Stimulated activated CD4-positive, alpha-beta T cell treated with anti-CD3 and anti-CD28 coated beads, Interleukin-1b, Interleukin-23, amount 100 ng/mL, for 24 hours (primary cell): Measurements from ENCODE around the gene COL1A1.

ENCODE experiments used
- DNase-seq, 4 experiments: peaks; one replicate each; pipeline ENCODE4 v3.0.0-alpha.2; 2020; ENCODE audit warnings: low read depth in 4 of 4, low spot score in 1 of 4

The COL1A1 gene

GRCh38 chr17:50187751-50188530 is 13.5 kb downstream of the COL1A1 start:
- no peak for DNase-seq

GRCh38 chr17:50187394-50187725 is 14.1 kb downstream of the COL1A1 start:
- no peak for DNase-seq

GRCh38 chr17:50186661-50187393 is 14.6 kb downstream of the COL1A1 start:
- DNase-seq: no peak

- DNase-seq: no peak
Observed at GRCh38 chr17:50185631-50186471, 15.6 kb downstream of the COL1A1 start.

GRCh38 chr17:50184611-50185398 is 16.6 kb downstream of the COL1A1 start:
- DNase-seq: no peak

GRCh38 chr17:50184064-50184463 is 17.4 kb downstream of the COL1A1 start:
- DNase-seq: no peak

GRCh38 chr17:50183421-50183994 is 17.9 kb downstream of the COL1A1 start:
- DNase-seq: no peak

GRCh38 chr17:50182783-50183420 is 18.5 kb downstream of the COL1A1 start:
- DNase-seq: no peak

- no peak for DNase-seq
Observed at GRCh38 chr17:50181591-50182560, 19.6 kb downstream of the COL1A1 start.

GRCh38 chr17:50181144-50181543 is 20.3 kb downstream of the COL1A1 start:
- DNase-seq: no peak

- no peak for DNase-seq
Observed at GRCh38 chr17:50180620-50181019, 20.8 kb downstream of the COL1A1 start.

GRCh38 chr17:50180111-50180510 is 21.3 kb downstream of the COL1A1 start:
- DNase-seq: no peak

- DNase-seq: peak in 1 of 4 experiments; percentile 30
Observed at GRCh38 chr17:50177983-50178834, 23.2 kb downstream of the COL1A1 start.

GRCh38 chr17:50177476-50177875 is 24.0 kb downstream of the COL1A1 start:
- DNase-seq: no peak

- no peak for DNase-seq
Observed at GRCh38 chr17:50176559-50177357, 24.7 kb downstream of the COL1A1 start.

- no peak for DNase-seq
Observed at GRCh38 chr17:50175035-50175807, 26.2 kb downstream of the COL1A1 start.
